ENCODE results near the gene RACGAP1. TPM values are rescaled to one million over a fixed set of nuclear protein-coding genes. Genes with fewer than 3 reads are reported as not detected.
A peak's percentile ranks its signal among the peaks of the same experiment; 100 is the strongest.
"Not testable (repeated sequence)": the region's sequence is repeated elsewhere in the genome, so short reads cannot be mapped to it uniquely, and the experiment has no call there.

The RACGAP1 gene
- total and polyA plus RNA-seq, 2 donors from 2014 or later: 5.0 to 7.7 TPM

- no peaks in the 10 kb centered on the region for H3K9me3 ChIP-seq (ENCODE audit: control insufficient read depth in 2 of 3, insufficient read depth in 1 of 3, low read length in 3 of 3)
- no peaks in the 10 kb centered on the region for H3K36me3 ChIP-seq (ENCODE audit: control insufficient read depth in 2 of 3, insufficient read depth in 3 of 3, low read length in 3 of 3)
- intact Hi-C loops (cut with DNase I): no loop called here
- no peak overlapping the region for H3K27ac ChIP-seq (ENCODE audit: low read depth in 2 of 2, low read length in 2 of 2)
- no peaks in the 10 kb centered on the region for H3K27me3 ChIP-seq (ENCODE audit: control insufficient read depth, insufficient read depth, low read length)
- no peak overlapping the region for H3K4me3 ChIP-seq (ENCODE audit: low read length in 3 of 3)
- no peak for FAIRE-seq
- no peaks in the 10 kb centered on the region for H3K4me1 ChIP-seq (ENCODE audit: control insufficient read depth in 2 of 3, insufficient read depth in 2 of 3, low read depth in 1 of 3, low read length in 3 of 3)
- no peak overlapping the region for H3K9ac ChIP-seq (ENCODE audit: low read length in 3 of 3)
- no peak for TF ChIP-seq CTCF (IDR thresholded peaks at IDR 0.05; ENCODE audit: borderline replicate concordance, extremely low read depth, insufficient read depth)
- no peak for DNase-seq
Observed at GRCh38 chr12:50038336-50038735, 13.0 kb upstream of the RACGAP1 start.

- H3K4me3 ChIP-seq (ENCODE audit: low read length in 3 of 3): peak overlapping the region in 1 of 3 donors; percentile 44
Observed at GRCh38 chr12:50032854-50033581, 7.7 kb upstream of the RACGAP1 start.

GRCh38 chr12:50032515-50032853 lies 7.2 kb upstream of the RACGAP1 start:
- Histone ChIP-seq H3K9me3 (ENCODE audit: control insufficient read depth in 2 of 3, insufficient read depth in 1 of 3, low read length in 3 of 3) (no peaks in the 10 kb centered on the region), H3K27ac (ENCODE audit: low read depth in 2 of 2, low read length in 2 of 2) (no peak overlapping the region), H3K4me1 (ENCODE audit: control insufficient read depth in 2 of 3, insufficient read depth in 2 of 3, low read depth in 1 of 3, low read length in 3 of 3) (no peaks in the 10 kb centered on the region), H3K27me3 (ENCODE audit: control insufficient read depth, insufficient read depth, low read length) (no peaks in the 10 kb centered on the region), H3K4me3 (ENCODE audit: low read length in 3 of 3) (no peak overlapping the region), H3K9ac (ENCODE audit: low read length in 3 of 3) (no peak overlapping the region), H3K36me3 (ENCODE audit: control insufficient read depth in 2 of 3, insufficient read depth in 3 of 3, low read length in 3 of 3) (no peaks in the 10 kb centered on the region)
- no peak for FAIRE-seq
- intact Hi-C loops (cut with DNase I): no loop called here
- DNase-seq: peak in 4 of 5 donors; percentile 26 to 62 (median 40)
- no peak for TF ChIP-seq CTCF (IDR thresholded peaks at IDR 0.05; ENCODE audit: borderline replicate concordance, extremely low read depth, insufficient read depth)

More at GRCh38 chr12:50032854-50033581, 7.7 kb upstream of the RACGAP1 start:
- Histone ChIP-seq H3K27me3 (ENCODE audit: control insufficient read depth, insufficient read depth, low read length) (no peaks in the 10 kb centered on the region), H3K27ac (ENCODE audit: low read depth in 2 of 2, low read length in 2 of 2) (no peak overlapping the region), H3K36me3 (ENCODE audit: control insufficient read depth in 2 of 3, insufficient read depth in 3 of 3, low read length in 3 of 3) (no peaks in the 10 kb centered on the region), H3K9ac (ENCODE audit: low read length in 3 of 3) (no peak overlapping the region), H3K4me1 (ENCODE audit: control insufficient read depth in 2 of 3, insufficient read depth in 2 of 3, low read depth in 1 of 3, low read length in 3 of 3) (no peaks in the 10 kb centered on the region), H3K9me3 (ENCODE audit: control insufficient read depth in 2 of 3, insufficient read depth in 1 of 3, low read length in 3 of 3) (no peaks in the 10 kb centered on the region)
- intact Hi-C loops (cut with DNase I): no loop called here
- FAIRE-seq: no peak
- TF ChIP-seq CTCF (IDR thresholded peaks at IDR 0.05; ENCODE audit: borderline replicate concordance, extremely low read depth, insufficient read depth): no peak
- peak in 4 of 5 donors; percentile 26 to 61 (median 47) for DNase-seq

DNA sequence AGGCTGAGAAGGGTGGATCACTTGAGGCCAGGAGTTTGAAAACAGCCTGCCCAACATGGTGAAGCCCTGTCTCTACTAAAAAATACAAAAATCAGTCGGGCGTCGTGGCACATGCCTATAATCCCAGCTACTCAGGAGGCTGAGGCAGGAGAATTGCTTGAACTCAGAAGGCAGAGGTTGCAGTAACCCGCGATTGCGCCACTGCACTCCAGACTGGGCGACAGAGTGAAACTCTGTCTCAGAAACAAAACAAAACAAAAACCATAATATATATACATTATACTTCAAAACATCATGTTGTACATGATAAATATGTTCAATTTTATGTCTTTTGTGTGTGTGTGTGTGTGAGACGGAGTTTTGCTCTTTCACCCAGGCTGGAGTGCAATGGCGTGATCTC lies 5.2 kb upstream of the RACGAP1 start:
- H3K27ac ChIP-seq (ENCODE audit: low read depth in 2 of 2, low read length in 2 of 2); intact Hi-C loops (cut with DNase I); FAIRE-seq; H3K27me3 ChIP-seq (ENCODE audit: control insufficient read depth, insufficient read depth, low read length); H3K9me3 ChIP-seq (ENCODE audit: control insufficient read depth in 2 of 3, insufficient read depth in 1 of 3, low read length in 3 of 3); H3K36me3 ChIP-seq (ENCODE audit: control insufficient read depth in 2 of 3, insufficient read depth in 3 of 3, low read length in 3 of 3); H3K4me3 ChIP-seq (ENCODE audit: low read length in 3 of 3); H3K9ac ChIP-seq (ENCODE audit: low read length in 3 of 3); H3K4me1 ChIP-seq (ENCODE audit: control insufficient read depth in 2 of 3, insufficient read depth in 2 of 3, low read depth in 1 of 3, low read length in 3 of 3): not testable (repeated sequence)
- DNase-seq: peak in 1 of 5 donors; percentile 5

Data from kidney (tissue), 14 donors.